ENCODE data around the gene FAM120C.

Gene FAM120C

DNA sequence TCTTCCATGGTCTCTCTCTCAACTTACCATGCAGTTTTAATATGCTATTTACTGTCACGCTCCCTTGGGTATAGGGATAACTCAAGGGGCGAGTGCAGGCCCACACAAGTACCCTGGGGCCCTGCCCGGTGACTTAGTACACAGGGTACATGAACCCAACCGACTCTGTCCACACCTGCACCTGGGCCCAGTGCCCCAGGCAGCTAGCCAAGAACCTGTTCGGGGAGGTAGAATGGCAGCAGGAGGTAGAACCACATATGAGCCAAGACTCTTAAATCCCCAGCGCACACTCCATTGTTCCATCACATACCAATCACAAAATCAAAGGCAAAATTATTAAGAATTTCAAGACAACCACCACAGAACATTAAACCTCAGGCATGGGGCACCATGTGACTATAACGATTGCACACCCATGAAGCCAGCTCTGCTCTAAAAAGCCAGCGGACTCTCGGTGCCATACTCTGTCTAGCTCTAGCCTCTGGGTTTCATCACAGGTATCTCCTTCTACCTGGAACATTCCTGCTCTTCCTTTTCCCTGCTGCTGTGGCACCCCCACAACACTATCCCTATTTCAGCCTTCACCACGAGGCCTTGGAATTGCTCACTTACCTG lies 153.4 kb downstream of the FAM120C start:
- H3K27me3 ChIP-seq (ENCODE audit: low read length): no peaks in the 10 kb centered on the region

DNA sequence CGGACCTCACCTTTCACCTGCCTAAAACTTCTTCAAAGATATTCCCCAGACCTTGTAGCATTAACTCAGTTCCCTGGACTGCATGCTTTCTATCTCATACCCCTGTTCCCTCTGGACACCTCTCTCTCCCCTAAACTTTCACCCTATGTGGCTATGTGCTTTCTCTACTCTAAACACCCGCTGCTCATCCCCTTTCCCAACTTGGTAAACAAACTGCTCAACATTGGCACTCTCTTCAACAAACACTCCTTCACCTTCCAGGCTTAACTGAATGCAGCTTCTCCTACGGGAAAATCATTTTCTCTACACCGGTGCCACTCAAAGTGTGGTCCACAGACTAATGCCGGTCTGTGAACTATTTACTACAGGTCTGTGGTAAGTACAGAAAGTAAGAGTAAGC lies 158.7 kb downstream of the FAM120C start:
- no peak overlapping the region for H3K27ac ChIP-seq (ENCODE audit: low read depth, low read length)
- TF ChIP-seq, protein P1, sequence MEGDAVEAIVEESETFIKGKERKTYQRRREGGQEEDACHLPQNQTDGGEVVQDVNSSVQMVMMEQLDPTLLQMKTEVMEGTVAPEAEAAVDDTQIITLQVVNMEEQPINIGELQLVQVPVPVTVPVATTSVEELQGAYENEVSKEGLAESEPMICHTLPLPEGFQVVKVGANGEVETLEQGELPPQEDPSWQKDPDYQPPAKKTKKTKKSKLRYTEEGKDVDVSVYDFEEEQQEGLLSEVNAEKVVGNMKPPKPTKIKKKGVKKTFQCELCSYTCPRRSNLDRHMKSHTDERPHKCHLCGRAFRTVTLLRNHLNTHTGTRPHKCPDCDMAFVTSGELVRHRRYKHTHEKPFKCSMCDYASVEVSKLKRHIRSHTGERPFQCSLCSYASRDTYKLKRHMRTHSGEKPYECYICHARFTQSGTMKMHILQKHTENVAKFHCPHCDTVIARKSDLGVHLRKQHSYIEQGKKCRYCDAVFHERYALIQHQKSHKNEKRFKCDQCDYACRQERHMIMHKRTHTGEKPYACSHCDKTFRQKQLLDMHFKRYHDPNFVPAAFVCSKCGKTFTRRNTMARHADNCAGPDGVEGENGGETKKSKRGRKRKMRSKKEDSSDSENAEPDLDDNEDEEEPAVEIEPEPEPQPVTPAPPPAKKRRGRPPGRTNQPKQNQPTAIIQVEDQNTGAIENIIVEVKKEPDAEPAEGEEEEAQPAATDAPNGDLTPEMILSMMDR (IDR thresholded peaks at IDR 0.05; ENCODE audit: insufficient read depth, low read length, poor library complexity, severe bottlenecking): no peak
- no peak for TF ChIP-seq EZH2phosphoT487 (conservative IDR thresholded peaks at IDR 0.05; ENCODE audit: low read length)
- no peaks in the 10 kb centered on the region for H3K27me3 ChIP-seq (ENCODE audit: low read length)
- H3K4me3 ChIP-seq (ENCODE audit: insufficient read depth, low read length, poor library complexity, severe bottlenecking): no peak overlapping the region
- no peaks in the 10 kb centered on the region for H3F3A ChIP-seq (ENCODE audit: insufficient read depth)
- H2AFZ ChIP-seq (ENCODE audit: low read depth, low read length, severe bottlenecking): no peak overlapping the region
- no peaks in the 10 kb centered on the region for H3K9me3 ChIP-seq (ENCODE audit: insufficient read depth, low read length)
- no peak overlapping the region for H3K4me2 ChIP-seq (ENCODE audit: low read depth, low read length, poor library complexity, severe bottlenecking)
- no peaks in the 10 kb centered on the region for H3K9me2 ChIP-seq (replicated peaks; ENCODE audit: insufficient read depth, low read length)
- H4K20me1 ChIP-seq (ENCODE audit: low read depth, low read length): no peaks in the 10 kb centered on the region
- no peaks in the 10 kb centered on the region for H3K36me3 ChIP-seq (ENCODE audit: low read length)
- no peaks in the 10 kb centered on the region for H3K79me2 ChIP-seq (ENCODE audit: insufficient read depth, low read length)
- H3K9ac ChIP-seq (ENCODE audit: low read length): no peak overlapping the region

More for the DNA sequence above, 153.4 kb downstream of the FAM120C start:
- Histone ChIP-seq H3F3A (ENCODE audit: insufficient read depth) (no peaks in the 10 kb centered on the region), H3K79me2 (ENCODE audit: insufficient read depth, low read length) (no peaks in the 10 kb centered on the region), H2AFZ (ENCODE audit: low read depth, low read length, severe bottlenecking) (no peak overlapping the region), H3K4me2 (ENCODE audit: low read depth, low read length, poor library complexity, severe bottlenecking) (no peak overlapping the region), H3K4me3 (ENCODE audit: insufficient read depth, low read length, poor library complexity, severe bottlenecking) (no peak overlapping the region), H4K20me1 (ENCODE audit: low read depth, low read length) (no peaks in the 10 kb centered on the region), H3K36me3 (ENCODE audit: low read length) (no peaks in the 10 kb centered on the region), H3K9me2 (replicated peaks; ENCODE audit: insufficient read depth, low read length) (no peaks in the 10 kb centered on the region), H3K9ac (ENCODE audit: low read length) (no peak overlapping the region), H3K9me3 (ENCODE audit: insufficient read depth, low read length) (no peaks in the 10 kb centered on the region), H3K27ac (ENCODE audit: low read depth, low read length) (no peak overlapping the region)
- TF ChIP-seq, protein P1 (IDR thresholded peaks at IDR 0.05; ENCODE audit: insufficient read depth, low read length, poor library complexity, severe bottlenecking): no peak
- no peak for TF ChIP-seq EZH2phosphoT487 (conservative IDR thresholded peaks at IDR 0.05; ENCODE audit: low read length)
